Activated CD8-positive, alpha-beta memory T cell treated with anti-CD3 and anti-CD28 coated beads, Interleukin-2, amount 50 U/mL, for 24 hours (primary cell): ENCODE measurements around the gene CCDC57.

Experiments used
- DNase-seq: peaks from one replicate; pipeline ENCODE4 v3.0.0-alpha.2; 2020; ENCODE audit errors: extremely low read depth

CCDC57 gene

GRCh38 chr17:82062984-82063368 lies 149.7 kb downstream of the CCDC57 start:
- no peak for DNase-seq

GRCh38 chr17:82062076-82062983 lies 150.3 kb downstream of the CCDC57 start:
- no peak for DNase-seq

- no peak for DNase-seq
Observed at GRCh38 chr17:82061047-82061925, 151.4 kb downstream of the CCDC57 start.

GRCh38 chr17:82060614-82061013 lies 152.0 kb downstream of the CCDC57 start:
- DNase-seq = no peak

- no peak for DNase-seq
Observed at GRCh38 chr17:82060001-82060380, 152.7 kb downstream of the CCDC57 start.

GRCh38 chr17:82059272-82060000 lies 153.2 kb downstream of the CCDC57 start:
- no peak for DNase-seq

GRCh38 chr17:82058855-82059249 lies 153.8 kb downstream of the CCDC57 start:
- no peak for DNase-seq

- DNase-seq = no peak
Observed at GRCh38 chr17:82058230-82058854, 154.3 kb downstream of the CCDC57 start.

GRCh38 chr17:82056729-82057621 lies 155.7 kb downstream of the CCDC57 start:
- no peak for DNase-seq

- DNase-seq = no peak
Observed at GRCh38 chr17:82055965-82056728, 156.5 kb downstream of the CCDC57 start.

GRCh38 chr17:82055023-82055964 lies 157.3 kb downstream of the CCDC57 start:
- DNase-seq = no peak

GRCh38 chr17:82054351-82055022 lies 158.2 kb downstream of the CCDC57 start:
- no peak for DNase-seq

- DNase-seq = no peak
Observed at GRCh38 chr17:82053556-82054263, 158.9 kb downstream of the CCDC57 start.

GRCh38 chr17:82053130-82053529 lies 159.5 kb downstream of the CCDC57 start:
- DNase-seq = no peak

- DNase-seq = no peak
Observed at GRCh38 chr17:82052638-82053059, 160.0 kb downstream of the CCDC57 start.

- DNase-seq = peak; percentile 63
Observed at GRCh38 chr17:82051776-82052637, 160.6 kb downstream of the CCDC57 start, which contains the start of the genes GPS1 and RFNG. TSS of gene GPS1 (plus strand) at chr17:82051898. CDS start at chr17:82051932, 34 bp downstream. TSS of gene RFNG (minus strand) at chr17:82051811. CDS start at chr17:82051766, 45 bp downstream.
